HFF-Myc (cell line): ENCODE results near the gene INPP5A.

Source experiments
- DNase-seq: peaks from one replicate; pipeline ENCODE4 v3.0.0-alpha.2; 2011; ENCODE audit warnings: low read depth; ENCODE audit errors: extremely low read depth
- H3K4me3 ChIP-seq: replicated peaks from 2 replicates; pipeline ENCODE4 v1.5.1; 2011; ENCODE audit warnings: low read depth, mild to moderate bottlenecking, control low read depth, low read length
- TF ChIP-seq, protein P1 (sequence below): IDR thresholded peaks from 2 replicates; pipeline ENCODE4 v1.5.1; 2012; ENCODE audit warnings: mild to moderate bottlenecking, low read depth, low read length, control low read depth; ENCODE audit errors: missing control alignments

Gene INPP5A

GRCh38 chr10:132608511-132609195 is 71.1 kb downstream of the INPP5A start:
- DNase-seq = no peak
- TF ChIP-seq, protein P1, sequence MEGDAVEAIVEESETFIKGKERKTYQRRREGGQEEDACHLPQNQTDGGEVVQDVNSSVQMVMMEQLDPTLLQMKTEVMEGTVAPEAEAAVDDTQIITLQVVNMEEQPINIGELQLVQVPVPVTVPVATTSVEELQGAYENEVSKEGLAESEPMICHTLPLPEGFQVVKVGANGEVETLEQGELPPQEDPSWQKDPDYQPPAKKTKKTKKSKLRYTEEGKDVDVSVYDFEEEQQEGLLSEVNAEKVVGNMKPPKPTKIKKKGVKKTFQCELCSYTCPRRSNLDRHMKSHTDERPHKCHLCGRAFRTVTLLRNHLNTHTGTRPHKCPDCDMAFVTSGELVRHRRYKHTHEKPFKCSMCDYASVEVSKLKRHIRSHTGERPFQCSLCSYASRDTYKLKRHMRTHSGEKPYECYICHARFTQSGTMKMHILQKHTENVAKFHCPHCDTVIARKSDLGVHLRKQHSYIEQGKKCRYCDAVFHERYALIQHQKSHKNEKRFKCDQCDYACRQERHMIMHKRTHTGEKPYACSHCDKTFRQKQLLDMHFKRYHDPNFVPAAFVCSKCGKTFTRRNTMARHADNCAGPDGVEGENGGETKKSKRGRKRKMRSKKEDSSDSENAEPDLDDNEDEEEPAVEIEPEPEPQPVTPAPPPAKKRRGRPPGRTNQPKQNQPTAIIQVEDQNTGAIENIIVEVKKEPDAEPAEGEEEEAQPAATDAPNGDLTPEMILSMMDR = no peak
- no peak overlapping the region for H3K4me3 ChIP-seq

- H3K4me3 ChIP-seq = no peak overlapping the region
Measured at GRCh38 chr10:132609211-132609610, 71.6 kb downstream of the INPP5A start.

GRCh38 chr10:132610071-132610701 is 72.6 kb downstream of the INPP5A start:
- TF ChIP-seq, protein P1 = no peak
- DNase-seq = no peak
- H3K4me3 ChIP-seq = no peak overlapping the region

More at GRCh38 chr10:132609211-132609610, 71.6 kb downstream of the INPP5A start:
- TF ChIP-seq, protein P1 = no peak
- no peak for DNase-seq

- TF ChIP-seq, protein P1 = no peak
- H3K4me3 ChIP-seq = no peak overlapping the region
- no peak for DNase-seq
Measured at GRCh38 chr10:132611026-132611910, 73.7 kb downstream of the INPP5A start.

DNA sequence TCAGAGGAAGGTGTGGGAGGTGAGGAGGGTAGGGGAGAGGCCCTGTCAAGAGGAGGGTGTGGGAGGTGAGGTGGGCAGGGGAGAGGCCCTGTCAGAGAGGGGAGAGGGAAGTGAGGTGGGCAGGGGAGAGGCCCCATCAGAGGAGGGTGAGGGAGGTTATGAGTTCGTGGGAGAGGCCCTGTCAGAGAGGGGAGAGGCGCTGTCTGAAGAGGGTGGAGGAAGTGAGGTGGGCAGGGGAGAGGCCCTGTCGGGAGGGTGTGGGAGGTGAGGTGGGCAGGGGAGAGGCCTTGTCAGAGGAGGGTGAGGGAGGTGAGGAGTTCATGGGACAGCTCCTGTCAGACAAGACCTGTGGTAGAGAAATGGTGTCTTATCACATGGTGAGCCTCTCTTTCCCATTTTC is 74.4 kb downstream of the INPP5A start:
- TF ChIP-seq, protein P1 = no peak
- no peak for DNase-seq
- H3K4me3 ChIP-seq = no peak overlapping the region

- DNase-seq = no peak
- TF ChIP-seq, protein P1 = no peak
- no peak overlapping the region for H3K4me3 ChIP-seq
Measured at GRCh38 chr10:132612571-132613504, 75.3 kb downstream of the INPP5A start.
